Kidney epithelial cell (primary cell): ENCODE data around the gene PCED1A. TPM values are rescaled to one million over a fixed set of nuclear protein-coding genes. Genes with fewer than 3 reads are reported as not detected.

Experiments
- DNase-seq: peaks from one replicate; pipeline ENCODE4 v3.0.0-alpha.2; 2010; ENCODE audit warnings: low read depth
- H3K27me3 ChIP-seq: 2 replicates; pipeline ENCODE4 v1.6.0; 2011; ENCODE audit warnings: low read length; ENCODE audit not compliant: control insufficient read depth, insufficient read depth
- H3K36me3 ChIP-seq: 2 replicates; pipeline ENCODE4 v1.5.1; 2011; ENCODE audit warnings: low read length; ENCODE audit not compliant: control insufficient read depth, insufficient read depth
- H3K4me3 ChIP-seq: 2 replicates; pipeline ENCODE4 v1.5.1; 2011; ENCODE audit warnings: low read depth, mild to moderate bottlenecking, control low read depth, low read length
- total RNA-seq: library from RNA; depleted of rRNA; stranded (reverse); fragments of >200 nt; gene quantifications from 2 replicates; pipeline ENCODE4 v1.2.3, GENCODE V29; 2015
- TF ChIP-seq, protein P1 (sequence below): IDR thresholded peaks from 2 replicates; pipeline ENCODE4 v1.5.1; 2011; ENCODE audit warnings: mild to moderate bottlenecking, moderate library complexity, low read length, control low read depth, inconsistent platforms; ENCODE audit not compliant: insufficient read depth, poor library complexity, severe bottlenecking

The PCED1A gene
- total RNA-seq, 1 donor from 2014 or later: 30.4 TPM

DNA sequence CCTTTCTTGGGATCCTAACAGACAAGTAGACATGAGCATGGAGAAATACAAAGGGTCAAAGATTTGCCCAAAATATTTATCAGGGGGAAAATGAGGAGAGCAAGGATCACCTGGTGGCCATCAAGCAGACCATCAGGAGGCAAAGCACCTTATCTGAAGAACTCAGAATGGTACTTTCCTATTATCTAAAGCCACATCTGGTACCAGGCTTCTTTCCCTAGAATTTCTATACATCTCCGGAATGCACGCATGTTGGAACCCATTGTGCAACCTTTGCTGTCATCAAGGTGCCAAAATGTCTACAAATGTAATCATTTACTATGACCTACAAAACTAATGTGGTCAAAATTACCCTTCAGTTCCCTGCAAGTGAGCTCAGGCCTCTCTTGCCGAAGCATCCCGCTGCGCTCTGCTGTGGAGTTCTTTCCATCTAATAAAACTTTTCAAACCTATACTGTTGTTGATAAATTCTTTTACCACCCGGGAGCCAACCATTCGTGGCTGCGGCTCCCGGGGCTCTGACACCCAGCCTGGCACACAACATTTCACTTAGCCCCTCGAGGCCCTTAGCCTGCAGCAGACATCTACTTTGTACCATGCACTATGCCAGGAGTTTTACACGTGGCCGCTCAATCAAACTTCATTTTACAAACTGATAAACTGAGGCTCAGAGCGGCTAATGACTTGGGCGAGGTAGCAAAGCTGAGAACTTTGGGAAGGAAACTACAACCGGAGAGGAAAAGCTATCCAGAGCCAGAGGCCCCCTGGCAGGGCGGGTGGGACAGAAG lies 36.2 kb downstream of the PCED1A start:
- H3K27me3 ChIP-seq: peaks cover 66% of the 10 kb centered on the region

DNA sequence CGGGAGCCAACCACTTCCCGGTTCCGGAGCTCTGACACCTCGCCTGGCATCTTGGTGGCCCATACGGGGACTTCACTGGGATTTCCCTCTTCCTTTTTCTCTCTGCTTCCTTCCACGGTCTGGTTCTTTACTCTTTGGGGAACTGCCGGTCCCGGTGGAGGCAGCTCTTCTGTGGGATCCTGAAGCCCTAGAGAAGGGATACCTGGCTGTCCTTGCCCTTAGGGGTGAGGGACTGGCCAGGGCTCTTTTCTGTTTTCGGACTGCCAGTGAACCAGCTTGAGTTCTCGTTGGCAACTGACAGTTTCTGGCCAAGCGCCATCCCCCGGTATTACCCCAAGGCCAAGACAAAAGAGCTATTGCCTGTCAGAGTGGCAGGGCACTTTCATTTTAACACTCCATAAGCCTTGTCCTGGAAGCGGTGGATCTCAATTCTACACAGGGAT lies 39.1 kb downstream of the PCED1A start:
- Histone ChIP-seq H3K27me3 (peaks cover 70% of the 10 kb centered on the region), H3K4me3 (no peak overlapping the region), H3K36me3 (no peaks in the 10 kb centered on the region)
- no peak for DNase-seq
- TF ChIP-seq, protein P1, sequence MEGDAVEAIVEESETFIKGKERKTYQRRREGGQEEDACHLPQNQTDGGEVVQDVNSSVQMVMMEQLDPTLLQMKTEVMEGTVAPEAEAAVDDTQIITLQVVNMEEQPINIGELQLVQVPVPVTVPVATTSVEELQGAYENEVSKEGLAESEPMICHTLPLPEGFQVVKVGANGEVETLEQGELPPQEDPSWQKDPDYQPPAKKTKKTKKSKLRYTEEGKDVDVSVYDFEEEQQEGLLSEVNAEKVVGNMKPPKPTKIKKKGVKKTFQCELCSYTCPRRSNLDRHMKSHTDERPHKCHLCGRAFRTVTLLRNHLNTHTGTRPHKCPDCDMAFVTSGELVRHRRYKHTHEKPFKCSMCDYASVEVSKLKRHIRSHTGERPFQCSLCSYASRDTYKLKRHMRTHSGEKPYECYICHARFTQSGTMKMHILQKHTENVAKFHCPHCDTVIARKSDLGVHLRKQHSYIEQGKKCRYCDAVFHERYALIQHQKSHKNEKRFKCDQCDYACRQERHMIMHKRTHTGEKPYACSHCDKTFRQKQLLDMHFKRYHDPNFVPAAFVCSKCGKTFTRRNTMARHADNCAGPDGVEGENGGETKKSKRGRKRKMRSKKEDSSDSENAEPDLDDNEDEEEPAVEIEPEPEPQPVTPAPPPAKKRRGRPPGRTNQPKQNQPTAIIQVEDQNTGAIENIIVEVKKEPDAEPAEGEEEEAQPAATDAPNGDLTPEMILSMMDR: no peak

More for the DNA sequence above, 36.2 kb downstream of the PCED1A start:
- Histone ChIP-seq H3K4me3 (no peak overlapping the region), H3K36me3 (no peaks in the 10 kb centered on the region)
- TF ChIP-seq, protein P1: no peak
- DNase-seq: no peak

DNA sequence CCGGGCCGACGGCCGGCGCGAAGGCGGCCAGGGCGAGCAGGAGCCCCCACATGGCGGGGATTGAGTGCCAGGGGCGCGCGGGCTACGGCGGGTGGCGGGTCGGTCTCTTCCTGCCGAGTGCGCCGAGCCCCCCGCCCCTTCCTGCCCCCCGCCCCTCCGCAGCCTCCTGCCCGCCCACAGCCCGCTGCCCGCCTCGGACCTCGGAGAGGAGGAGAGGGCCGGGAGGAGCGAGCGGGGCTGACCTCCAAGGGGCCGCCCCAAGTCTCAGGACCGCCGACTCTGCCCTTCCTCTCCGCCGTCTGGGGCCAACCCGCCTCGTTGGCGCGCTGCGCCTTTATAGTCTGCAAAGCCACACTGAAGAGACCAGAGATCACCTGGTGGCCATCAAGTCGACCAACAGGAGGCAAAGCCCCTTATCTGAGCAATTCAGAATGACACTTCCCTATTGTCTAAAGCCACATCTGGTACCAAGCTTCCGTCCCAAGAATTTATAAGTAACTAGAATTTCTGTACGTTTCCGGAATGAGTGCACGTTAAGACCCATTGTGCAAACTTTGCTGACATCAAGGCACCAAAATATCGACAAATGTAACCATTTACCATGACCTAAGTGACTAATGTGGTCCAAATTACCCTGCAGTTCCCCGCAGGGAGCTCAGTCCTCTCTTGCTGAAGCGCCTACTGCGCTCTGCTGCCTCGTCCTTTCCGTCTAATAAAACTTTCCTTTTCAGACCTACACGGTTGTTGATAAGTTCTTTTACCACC lies 39.8 kb downstream of the PCED1A start, which contains the start of gene CPXM1:
Gene CPXM1, minus strand, starts transcription at position 107 of the 765 bp plus-strand sequence. Its CDS starts 55 bp downstream, at position 52.
- no peak for DNase-seq
- Histone ChIP-seq H3K27me3 (peaks cover 67% of the 10 kb centered on the region), H3K4me3 (peak within 1 kb of the TSS; percentile 51), H3K36me3 (no peaks in the 10 kb centered on the region)
- TF ChIP-seq, protein P1: peak; percentile 4

DNA sequence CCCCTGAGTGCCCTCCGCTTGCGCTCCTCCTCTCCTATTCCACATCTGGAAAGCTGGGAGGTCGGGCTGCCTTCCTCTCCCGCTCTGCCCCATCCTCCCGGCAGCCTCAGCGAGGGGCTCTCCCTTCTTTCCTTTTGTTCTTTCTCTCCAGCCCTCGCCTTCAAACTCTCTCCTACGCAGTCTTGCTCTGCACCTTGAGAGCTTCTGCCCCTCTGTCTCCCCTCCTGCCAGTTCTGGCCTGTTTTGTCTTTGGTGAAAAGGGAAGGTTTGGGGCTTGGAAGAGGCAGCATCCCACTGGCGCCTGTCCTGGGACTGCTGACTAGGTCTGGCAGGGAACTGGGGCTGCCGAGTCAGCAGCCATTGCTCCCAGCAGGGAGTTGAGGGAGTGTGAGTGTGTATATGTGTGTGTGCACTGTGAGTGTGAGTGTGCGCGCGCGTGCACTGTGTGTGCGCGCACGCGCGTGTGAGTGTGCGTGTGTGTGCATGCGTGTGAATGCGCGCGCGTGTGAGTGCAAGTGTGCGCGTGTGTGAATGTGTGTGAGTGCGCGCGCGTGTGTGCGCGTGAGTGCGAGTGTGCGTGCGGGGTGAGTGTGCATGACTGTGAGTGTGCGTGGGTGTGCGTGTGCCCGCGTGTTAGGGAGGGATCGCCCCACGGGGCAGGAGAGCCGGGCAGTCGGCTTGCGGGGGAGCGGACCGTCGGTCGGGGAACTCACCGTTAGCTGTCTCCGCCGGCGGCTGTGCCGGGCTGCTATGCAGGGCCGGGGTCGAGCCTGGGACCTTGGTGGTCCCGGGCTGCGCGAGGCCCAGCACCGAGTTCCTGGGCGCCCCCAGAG lies 40.6 kb downstream of the PCED1A start:
- TF ChIP-seq, protein P1: no peak
- no peak for DNase-seq
- Histone ChIP-seq H3K36me3 (no peaks in the 10 kb centered on the region), H3K27me3 (peaks cover 59% of the 10 kb centered on the region), H3K4me3 (peak overlapping the region; percentile 51)

DNA sequence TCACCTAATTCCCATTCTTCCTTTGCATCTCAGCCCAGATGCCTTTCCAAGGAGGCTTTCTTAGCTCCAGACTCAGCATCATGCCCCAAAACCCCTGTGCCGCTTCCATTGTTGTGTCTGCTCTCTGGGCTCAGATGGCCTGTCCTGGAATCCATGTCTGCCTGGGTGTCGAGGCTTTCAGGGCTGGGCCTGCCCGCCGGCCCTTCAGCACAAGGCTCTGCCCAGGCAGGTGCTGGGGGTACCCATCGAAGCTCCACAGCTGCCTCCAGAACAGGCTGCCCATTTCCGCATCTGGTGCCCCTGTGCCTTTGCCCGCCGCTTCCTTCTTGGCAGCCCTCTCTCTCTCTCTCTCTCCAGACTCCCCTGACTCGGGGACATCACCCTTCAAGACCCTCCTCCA lies 41.2 kb downstream of the PCED1A start:
- no peak for DNase-seq

More for the DNA sequence above, 41.2 kb downstream of the PCED1A start:
- Histone ChIP-seq H3K4me3 (peak overlapping the region; percentile 51), H3K27me3 (peaks cover 53% of the 10 kb centered on the region), H3K36me3 (no peaks in the 10 kb centered on the region)
- TF ChIP-seq, protein P1: no peak
